Chondrocyte (in vitro differentiated cells): ENCODE results near the gene LAMA1. TPM values are rescaled to one million over a fixed set of nuclear protein-coding genes. Genes with fewer than 3 reads are reported as not detected.
A peak's percentile ranks its signal among the peaks of the same experiment; 100 is the strongest.

Experiments
- DNase-seq: peaks from one replicate; pipeline ENCODE4 v3.0.0; 2021; ENCODE audit warnings: mixed read lengths, low spot score
- H3K27ac Mint-ChIP-seq: one replicate; pipeline ENCODE4 v1.8.0; 2021; ENCODE audit warnings: mild to moderate bottlenecking, moderate library complexity, mixed read lengths; ENCODE audit not compliant: unreplicated experiment
- H3K27me3 Mint-ChIP-seq: 2 replicates; pipeline ENCODE4 v1.8.0; 2021; ENCODE audit warnings: low read depth, mixed read lengths
- H3K36me3 Mint-ChIP-seq: 2 replicates; pipeline ENCODE4 v1.8.0; 2021; ENCODE audit warnings: low read depth, mixed read lengths
- H3K4me1 Mint-ChIP-seq: 2 replicates; pipeline ENCODE4 v1.8.0; 2021; ENCODE audit warnings: low read depth, mild to moderate bottlenecking, mixed read lengths
- H3K4me3 Mint-ChIP-seq: one replicate; pipeline ENCODE4 v1.8.0; 2021; ENCODE audit warnings: mild to moderate bottlenecking, moderate library complexity, mixed read lengths; ENCODE audit not compliant: unreplicated experiment
- H3K9me3 Mint-ChIP-seq: 2 replicates; pipeline ENCODE4 v1.8.0; 2021; ENCODE audit warnings: low read depth, mixed read lengths
- total RNA-seq: library from RNA; stranded (reverse); gene quantifications from 3 replicates; pipeline ENCODE4 v1.2.1, GENCODE V29; 2021
- TF ChIP-seq, protein P1 (sequence below): fragments of 200-600 bp; sonication (generic); IDR thresholded peaks from 2 replicates; pipeline ENCODE4 v1.5.0; 2021; ENCODE audit warnings: antibody characterized with exemption, mild to moderate bottlenecking, moderate library complexity

Gene LAMA1
- total RNA-seq, 1 donor from 2014 or later = 2.3 TPM

DNA sequence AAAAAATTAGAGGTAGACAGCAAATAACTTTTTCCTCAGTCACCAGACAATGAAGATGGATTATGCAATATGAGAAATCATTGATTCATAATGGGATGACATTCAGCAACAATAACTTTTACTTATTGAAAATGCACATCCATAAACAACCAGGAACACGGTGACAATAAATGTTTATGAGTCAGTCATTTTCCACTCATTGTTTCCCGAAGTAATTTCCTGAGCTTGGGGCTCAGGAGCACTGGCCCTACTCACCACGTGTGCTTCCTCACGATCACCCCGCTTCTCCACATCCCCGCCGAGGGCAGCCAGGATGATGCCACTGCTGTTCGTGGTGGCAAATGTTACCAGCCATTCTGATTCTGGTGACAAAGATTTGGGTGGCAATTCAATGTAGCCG, 156.3 kb downstream of the LAMA1 start:
- H3K9me3 Mint-ChIP-seq = peaks cover 8% of the 10 kb centered on the region
- H3K36me3 Mint-ChIP-seq = no peaks in the 10 kb centered on the region
- H3K27ac Mint-ChIP-seq = peak overlapping the region; percentile 54
- no peaks in the 10 kb centered on the region for H3K27me3 Mint-ChIP-seq
- DNase-seq = no peak
- TF ChIP-seq, protein P1, sequence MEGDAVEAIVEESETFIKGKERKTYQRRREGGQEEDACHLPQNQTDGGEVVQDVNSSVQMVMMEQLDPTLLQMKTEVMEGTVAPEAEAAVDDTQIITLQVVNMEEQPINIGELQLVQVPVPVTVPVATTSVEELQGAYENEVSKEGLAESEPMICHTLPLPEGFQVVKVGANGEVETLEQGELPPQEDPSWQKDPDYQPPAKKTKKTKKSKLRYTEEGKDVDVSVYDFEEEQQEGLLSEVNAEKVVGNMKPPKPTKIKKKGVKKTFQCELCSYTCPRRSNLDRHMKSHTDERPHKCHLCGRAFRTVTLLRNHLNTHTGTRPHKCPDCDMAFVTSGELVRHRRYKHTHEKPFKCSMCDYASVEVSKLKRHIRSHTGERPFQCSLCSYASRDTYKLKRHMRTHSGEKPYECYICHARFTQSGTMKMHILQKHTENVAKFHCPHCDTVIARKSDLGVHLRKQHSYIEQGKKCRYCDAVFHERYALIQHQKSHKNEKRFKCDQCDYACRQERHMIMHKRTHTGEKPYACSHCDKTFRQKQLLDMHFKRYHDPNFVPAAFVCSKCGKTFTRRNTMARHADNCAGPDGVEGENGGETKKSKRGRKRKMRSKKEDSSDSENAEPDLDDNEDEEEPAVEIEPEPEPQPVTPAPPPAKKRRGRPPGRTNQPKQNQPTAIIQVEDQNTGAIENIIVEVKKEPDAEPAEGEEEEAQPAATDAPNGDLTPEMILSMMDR = no peak
- H3K4me1 Mint-ChIP-seq = peaks cover 24% of the 10 kb centered on the region
- no peak overlapping the region for H3K4me3 Mint-ChIP-seq

DNA sequence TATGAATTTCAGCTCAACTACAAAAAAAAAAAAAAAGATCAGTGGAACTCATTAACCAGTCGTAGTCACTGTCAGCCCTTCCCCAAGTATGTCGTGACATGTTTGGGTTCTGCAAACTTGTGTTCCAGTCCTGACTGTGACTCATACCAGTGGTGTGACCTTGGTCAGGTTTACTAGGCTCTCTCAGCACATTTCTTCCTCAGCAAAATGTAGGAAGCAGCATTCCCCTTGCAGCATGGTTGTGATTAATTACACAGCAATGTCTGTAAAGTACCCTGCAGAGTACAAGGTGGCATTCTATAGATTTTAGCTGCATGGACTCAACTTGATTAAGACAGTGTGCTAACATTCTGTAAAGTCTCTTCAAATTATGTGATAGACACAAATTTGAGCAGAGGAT, 156.9 kb downstream of the LAMA1 start:
- H3K36me3 Mint-ChIP-seq = no peaks in the 10 kb centered on the region
- H3K27ac Mint-ChIP-seq = peak overlapping the region; percentile 61
- no peak overlapping the region for H3K4me3 Mint-ChIP-seq
- no peak for DNase-seq
- TF ChIP-seq, protein P1 = no peak
- no peaks in the 10 kb centered on the region for H3K27me3 Mint-ChIP-seq
- H3K4me1 Mint-ChIP-seq = peaks cover 25% of the 10 kb centered on the region
- peaks cover 8% of the 10 kb centered on the region for H3K9me3 Mint-ChIP-seq

DNA sequence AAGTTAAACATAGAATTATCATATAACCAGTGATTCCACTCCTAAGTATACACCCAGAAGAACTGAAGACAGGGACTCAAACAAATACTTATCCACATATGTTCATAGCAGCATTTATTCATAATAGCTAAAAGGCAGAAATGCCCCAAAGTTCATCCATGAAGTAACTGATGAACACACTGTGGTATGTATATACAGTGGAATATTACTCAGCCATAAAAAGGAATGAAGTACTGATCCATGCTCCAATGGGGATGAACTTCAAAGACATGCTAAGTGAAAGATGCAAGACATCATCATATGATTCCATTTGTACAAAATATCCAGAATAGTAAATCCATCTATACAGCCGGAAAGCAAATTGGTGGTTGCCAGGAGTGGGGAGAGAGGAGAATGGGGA, 157.5 kb downstream of the LAMA1 start:
- H3K4me1 Mint-ChIP-seq = peaks cover 22% of the 10 kb centered on the region
- DNase-seq = no peak
- H3K9me3 Mint-ChIP-seq = peaks cover 8% of the 10 kb centered on the region
- peak overlapping the region; percentile 61 for H3K27ac Mint-ChIP-seq
- TF ChIP-seq, protein P1 = no peak
- no peaks in the 10 kb centered on the region for H3K27me3 Mint-ChIP-seq
- H3K4me3 Mint-ChIP-seq = no peak overlapping the region
- H3K36me3 Mint-ChIP-seq = no peaks in the 10 kb centered on the region

DNA sequence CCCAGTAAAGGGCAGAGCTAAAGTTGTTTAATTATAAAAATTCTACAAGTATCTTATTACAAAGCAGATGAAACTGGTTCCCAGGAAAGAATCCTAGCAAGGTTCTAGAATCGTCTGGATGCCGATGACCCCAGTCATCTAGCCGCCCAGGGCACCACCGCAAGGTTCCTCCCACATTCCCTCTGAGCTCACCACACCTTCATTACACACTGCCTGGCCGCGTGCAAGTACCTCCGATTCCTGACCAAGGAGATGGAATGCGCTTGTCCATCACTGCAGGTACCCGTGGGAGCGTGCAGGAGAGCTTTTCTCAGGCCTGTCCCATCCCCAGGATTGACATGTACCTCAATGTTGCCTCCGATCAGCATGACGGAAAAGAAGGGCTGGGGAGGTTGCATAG, 158.5 kb downstream of the LAMA1 start:
- no peak overlapping the region for H3K4me3 Mint-ChIP-seq
- TF ChIP-seq, protein P1 = no peak
- no peak overlapping the region for H3K27ac Mint-ChIP-seq
- peaks cover 8% of the 10 kb centered on the region for H3K9me3 Mint-ChIP-seq
- H3K27me3 Mint-ChIP-seq = no peaks in the 10 kb centered on the region
- H3K4me1 Mint-ChIP-seq = peaks cover 22% of the 10 kb centered on the region
- DNase-seq = no peak
- no peaks in the 10 kb centered on the region for H3K36me3 Mint-ChIP-seq

DNA sequence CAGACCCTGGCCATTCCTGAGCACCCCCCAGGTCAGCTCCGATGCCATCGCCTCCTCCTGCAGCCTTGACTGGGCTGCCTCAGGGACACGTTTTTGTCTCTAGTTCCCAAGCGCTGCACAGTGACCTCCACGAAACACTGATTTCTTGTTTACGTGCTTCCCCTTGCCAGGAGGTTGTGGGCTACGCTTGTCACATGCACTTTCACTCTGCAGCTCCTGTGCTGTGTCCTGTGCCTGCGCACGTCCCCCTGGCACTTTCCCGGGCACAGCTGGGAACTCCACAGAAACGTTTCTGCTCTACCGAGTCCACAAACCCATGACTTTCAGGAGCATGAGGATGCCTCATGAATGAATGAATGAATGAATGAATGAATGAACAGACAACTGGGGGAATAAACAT, 160.6 kb downstream of the LAMA1 start:
- no peak overlapping the region for H3K27ac Mint-ChIP-seq
- no peak overlapping the region for H3K4me3 Mint-ChIP-seq
- no peaks in the 10 kb centered on the region for H3K36me3 Mint-ChIP-seq
- H3K9me3 Mint-ChIP-seq = peaks cover 8% of the 10 kb centered on the region
- no peaks in the 10 kb centered on the region for H3K27me3 Mint-ChIP-seq
- TF ChIP-seq, protein P1 = no peak
- DNase-seq = no peak
- H3K4me1 Mint-ChIP-seq = peaks cover 22% of the 10 kb centered on the region
